Heart right ventricle (tissue), 16 donors: ENCODE measurements around the gene C9orf85. TPM values are rescaled to one million over a fixed set of nuclear protein-coding genes. Genes with fewer than 3 reads are reported as not detected.

Experiments used
- ATAC-seq, 8 donors: fragments of 200-7000 bp; cut with Tn5 transposase; one replicate each; pipeline ENCODE4 v1.9.1; 2020; ENCODE audit warnings: mild to moderate bottlenecking in 8 of 8, moderate library complexity in 8 of 8, moderate number of reproducible peaks in 1 of 8
- DNase-seq, 2 donors: peaks; one replicate each; pipeline ENCODE4 v3.0.0-alpha.2; 2020
- H3K27ac ChIP-seq, 10 donors: fragments of 200-600 bp; sonication (generic) in 2 of 10; one replicate each; pipeline versions ENCODE4 v1.5.0 to v1.8.0; 2020 to 2022; ENCODE audit warnings: mild to moderate bottlenecking in 3 of 10
- H3K27me3 ChIP-seq, 7 donors: fragments of 200-600 bp; one replicate each; pipeline ENCODE4 v1.8.0; 2021 to 2022; ENCODE audit warnings: mild to moderate bottlenecking in 2 of 7
- H3K36me3 ChIP-seq, 9 donors: fragments of 200-600 bp; sonication (generic) in 1 of 9; one replicate each; pipeline versions ENCODE4 v1.5.0 to v1.8.0; 2020 to 2022; ENCODE audit warnings: mild to moderate bottlenecking in 2 of 9
- H3K4me1 ChIP-seq, 9 donors: fragments of 200-600 bp; sonication (generic) in 1 of 9; one replicate each; pipeline versions ENCODE4 v1.5.0 to v1.8.0; 2020 to 2022; ENCODE audit warnings: mild to moderate bottlenecking in 4 of 9
- H3K4me3 ChIP-seq, 10 donors: fragments of 200-600 bp; sonication (generic) in 2 of 10; one replicate each; pipeline versions ENCODE4 v1.5.0 to v1.8.0; 2020 to 2022; ENCODE audit warnings: mild to moderate bottlenecking in 7 of 10, moderate library complexity in 2 of 10
- H3K9me3 ChIP-seq, 11 donors: fragments of 200-600 bp in 10 of 11; sonication (generic) in 2 of 11; one replicate each; pipeline versions ENCODE4 v1.5.0 to v1.8.0; 2013 to 2022; ENCODE audit warnings: mild to moderate bottlenecking in 2 of 11, control low read depth in 1 of 11, moderate library complexity in 1 of 11
- WGBS, 2 donors: extraction: QIAGEN DNeasy Blood & Tissue Kit; methylation state at CpG; one replicate each; pipeline ENCODE4 v1.1.7; 2013; ENCODE audit warnings: inconsistent platforms in 1 of 2; 5-methylcytosine and 5-hydroxymethylcytosine counted together
- intact Hi-C, 10 donors: fragments of 100-400 bp; cut with DNase I; formaldehyde crosslinking; loops; one replicate each; pipeline versions ENCODE4 v1.11.1 to v1.14.2; 2022
- polyA plus RNA-seq, 2 donors: library from polyadenylated mRNA; stranded (reverse); fragments of 200-250 nt; gene quantifications; one replicate each; pipeline ENCODE4 v1.2.3, GENCODE V29; 2013
- total RNA-seq, 10 donors: library from RNA; stranded (reverse); fragmentation: NEBNext Ultra II Directional in 3 of 10; extraction: Animal tissue kit (Norgen Biotek cat#: 25700) in 3 of 10; gene quantifications; one replicate each; pipeline versions ENCODE4 v1.2.1 to v1.2.4, GENCODE V29; 2021 to 2023
- TF ChIP-seq, protein P1 (sequence below), 9 donors: fragments of 200-600 bp; sonication (generic) in 2 of 9; IDR thresholded peaks; one replicate each; pipeline versions ENCODE4 v1.5.0 to v1.8.0; 2021 to 2022; ENCODE audit warnings: antibody characterized with exemption in 9 of 9, mild to moderate bottlenecking in 5 of 9, moderate library complexity in 1 of 9
- donor health status: Arrhythmogenic right ventricular cardiomyopathy.
- donor health status: ischemic (EF 13 %, LVEDD 7.1; RV severe dilation, severe dysfunction).
- donor health status: healthy with polysubstance abuse.
- donor health status: DM: no; HTN: yes; CAD: no.
- donor health status: DM: no; HTN: no; CAD: no.
- donor health status: ischemic (EF 25% LVEDD 6.9; RV normal size, moderate dysfunction).
- donor health status: ischemic (EF 25% LVEDD 5.7; RV mildly dilated, moderate dysfunction).
- donor health status: healthy.
- donor health status: DM: yes; HTN: yes; CAD: no.
- donor health status: Ischemic cardiomyopathy.
- donor health status: ischemic (EF 35%, LVEDD 5.7; RV mildly dilated, moderate dysfunction).
- donor health status: nonischemic (EF 11% LVEDD 7.7; RV severe dilation, severe dysfunction).
- donor health status: DM: yes; HTN: yes; CAD: no.
- donor health status: PGD.
- donor health status: ischemic (EF 29% LVEDD 5.4; RV normal size, mild dysfunction).
- donor health status: nonischemic (EF 23%, LVEDD 6.1; RV moderate dilation, normal function).

C9orf85 gene
- total and polyA plus RNA-seq, 12 donors, result 3.8 to 8.5 (median 6.1) TPM

DNA sequence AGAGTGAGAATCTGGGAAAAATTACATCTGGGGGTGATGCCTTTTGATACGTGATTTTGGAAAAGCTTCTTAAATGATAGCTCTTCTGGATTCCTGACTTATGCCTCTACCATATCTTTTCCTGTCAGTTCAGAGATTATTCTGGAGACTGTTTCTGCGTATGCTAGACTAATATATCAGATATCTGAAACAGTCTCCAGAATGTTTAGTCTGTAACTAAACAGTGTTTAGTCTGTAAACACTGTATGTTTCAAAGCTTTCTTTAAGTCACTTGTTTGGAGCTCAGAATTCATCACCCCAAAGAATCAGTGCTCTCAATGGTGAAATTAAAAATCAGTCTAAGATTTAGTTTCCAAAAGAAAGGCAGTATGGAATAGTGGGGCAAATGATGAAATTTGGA, 19.7 kb downstream of the C9orf85 start:
- 81% methylated on average over 2 of the region's 2 CpGs for WGBS, 2 donors
- Histone ChIP-seq H3K27ac (no peak overlapping the region), H3K27me3 (no peaks in the 10 kb centered on the region), H3K36me3 (no peaks in the 10 kb centered on the region), H3K4me3 (no peak overlapping the region), H3K4me1 (peaks cover 0 to 8% (median 0%) of the 10 kb centered on the region in 9 donors), H3K9me3 (no peaks in the 10 kb centered on the region)
- ATAC-seq (no peak), DNase-seq (no peak)
- TF ChIP-seq, protein P1, sequence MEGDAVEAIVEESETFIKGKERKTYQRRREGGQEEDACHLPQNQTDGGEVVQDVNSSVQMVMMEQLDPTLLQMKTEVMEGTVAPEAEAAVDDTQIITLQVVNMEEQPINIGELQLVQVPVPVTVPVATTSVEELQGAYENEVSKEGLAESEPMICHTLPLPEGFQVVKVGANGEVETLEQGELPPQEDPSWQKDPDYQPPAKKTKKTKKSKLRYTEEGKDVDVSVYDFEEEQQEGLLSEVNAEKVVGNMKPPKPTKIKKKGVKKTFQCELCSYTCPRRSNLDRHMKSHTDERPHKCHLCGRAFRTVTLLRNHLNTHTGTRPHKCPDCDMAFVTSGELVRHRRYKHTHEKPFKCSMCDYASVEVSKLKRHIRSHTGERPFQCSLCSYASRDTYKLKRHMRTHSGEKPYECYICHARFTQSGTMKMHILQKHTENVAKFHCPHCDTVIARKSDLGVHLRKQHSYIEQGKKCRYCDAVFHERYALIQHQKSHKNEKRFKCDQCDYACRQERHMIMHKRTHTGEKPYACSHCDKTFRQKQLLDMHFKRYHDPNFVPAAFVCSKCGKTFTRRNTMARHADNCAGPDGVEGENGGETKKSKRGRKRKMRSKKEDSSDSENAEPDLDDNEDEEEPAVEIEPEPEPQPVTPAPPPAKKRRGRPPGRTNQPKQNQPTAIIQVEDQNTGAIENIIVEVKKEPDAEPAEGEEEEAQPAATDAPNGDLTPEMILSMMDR (IDR thresholded peaks at IDR 0.05), result no peak
- intact Hi-C loops, result no loop called here

DNA sequence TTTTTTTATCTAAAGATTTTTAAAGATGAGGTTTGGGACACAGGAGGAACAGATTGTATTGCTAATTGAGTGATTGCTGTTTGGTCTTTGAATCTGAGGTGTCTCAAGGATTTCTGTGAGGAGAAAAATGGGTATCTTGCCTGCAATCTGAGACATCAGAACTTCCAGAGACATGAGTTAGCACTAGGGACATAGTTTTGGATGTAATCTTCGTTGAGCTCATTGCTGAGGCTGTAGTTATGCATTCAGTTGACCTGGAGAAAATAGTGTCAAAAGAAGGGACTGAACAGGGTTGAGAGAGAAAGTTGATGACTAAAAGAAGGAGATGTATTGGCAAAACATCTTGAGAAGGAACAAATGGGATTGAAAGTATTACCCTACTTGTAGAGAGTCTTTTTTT, 24.6 kb downstream of the C9orf85 start:
- no peak for ATAC-seq
- H3K27ac ChIP-seq, result no peak overlapping the region
- no peaks in the 10 kb centered on the region for H3K36me3 ChIP-seq
- TF ChIP-seq, protein P1 (IDR thresholded peaks at IDR 0.05), result no peak
- intact Hi-C loops, result no loop called here
- WGBS, 2 donors, result 52 to 67% methylated on average over 1 of the region's 1 CpG
- H3K4me1 ChIP-seq, result peaks cover 0 to 10% (median 0%) of the 10 kb centered on the region in 9 donors
- H3K27me3 ChIP-seq, result no peaks in the 10 kb centered on the region
- no peak overlapping the region for H3K4me3 ChIP-seq
- DNase-seq, result no peak
- H3K9me3 ChIP-seq, result no peaks in the 10 kb centered on the region

DNA sequence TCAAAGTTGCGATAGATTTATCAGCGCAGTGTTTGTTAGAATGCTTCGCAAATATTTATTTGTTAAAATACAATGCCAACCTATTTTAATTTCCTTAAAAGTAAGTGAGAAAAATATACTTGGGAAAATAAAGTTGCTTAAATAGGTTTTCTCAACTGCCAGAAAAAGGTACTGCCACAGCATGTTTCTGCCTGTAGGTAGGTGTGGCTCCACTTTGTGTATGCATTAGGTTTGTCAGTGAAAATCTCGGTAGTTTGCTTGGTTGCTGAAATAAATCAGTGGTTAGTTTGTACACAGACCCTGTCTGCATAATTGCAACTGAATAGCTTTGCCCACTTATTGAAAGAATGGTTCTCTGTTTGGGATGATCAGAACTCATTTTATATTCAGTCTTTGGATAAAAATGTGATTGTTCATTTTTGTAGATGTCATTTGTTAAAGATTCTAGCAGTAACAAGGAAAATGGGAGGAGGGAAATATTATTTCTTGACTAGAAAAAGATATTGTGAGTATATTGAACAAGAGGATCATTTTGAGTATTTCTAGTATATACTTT, 25.7 kb downstream of the C9orf85 start:
- intact Hi-C loops, result no loop called here
- Histone ChIP-seq H3K9me3 (no peaks in the 10 kb centered on the region), H3K4me3 (no peak overlapping the region)

GRCh38 chr9:71937898-71938297, 26.5 kb downstream of the C9orf85 start:
- intact Hi-C loops, result no loop called here
- Histone ChIP-seq H3K27ac (no peak overlapping the region), H3K4me1 (peaks cover 0 to 12% (median 4%) of the 10 kb centered on the region in 9 donors), H3K36me3 (no peaks in the 10 kb centered on the region), H3K27me3 (no peaks in the 10 kb centered on the region), H3K9me3 (no peaks in the 10 kb centered on the region), H3K4me3 (no peak overlapping the region)
- no peak for DNase-seq
- no peak for ATAC-seq
- 84 to 91% methylated on average over 1 of the region's 1 CpG for WGBS, 2 donors
- TF ChIP-seq, protein P1 (IDR thresholded peaks at IDR 0.05), result no peak

More for the DNA sequence above, 25.7 kb downstream of the C9orf85 start:
- Histone ChIP-seq H3K27me3 (no peaks in the 10 kb centered on the region), H3K27ac (no peak overlapping the region), H3K4me1 (peaks cover 0 to 10% (median under 1%) of the 10 kb centered on the region in 9 donors), H3K36me3 (no peaks in the 10 kb centered on the region)
- TF ChIP-seq, protein P1 (IDR thresholded peaks at IDR 0.05), result no peak
- ATAC-seq (no peak), DNase-seq (no peak)
- WGBS, 2 donors, result 88 to 91% methylated on average over 4 of the region's 4 CpGs
